ENCODE results near the gene MESP2.
"Not testable (repeated sequence)": the region's sequence is repeated elsewhere in the genome, so short reads cannot be mapped to it uniquely, and the experiment has no call there.

DNA sequence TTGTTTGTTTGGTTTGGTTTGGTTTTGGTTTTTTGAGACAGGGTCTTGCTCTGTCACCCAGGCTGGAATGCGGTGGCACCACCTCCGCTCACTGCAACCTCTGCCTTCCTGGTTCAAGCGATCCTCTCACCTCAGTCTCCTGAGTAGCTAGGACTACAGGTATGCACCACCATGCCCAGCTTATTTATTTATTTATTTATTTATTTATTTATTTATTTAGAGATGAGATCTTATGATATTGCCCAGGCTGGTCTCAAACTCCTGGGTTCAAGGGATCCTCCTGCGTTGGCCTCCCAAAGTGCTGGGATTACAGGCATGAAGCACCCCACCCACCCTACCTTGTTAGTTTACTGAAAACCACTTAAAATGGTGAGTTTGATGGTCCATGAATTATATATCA, 12.5 kb downstream of the MESP2 start:
- TF ChIP-seq, protein P1, sequence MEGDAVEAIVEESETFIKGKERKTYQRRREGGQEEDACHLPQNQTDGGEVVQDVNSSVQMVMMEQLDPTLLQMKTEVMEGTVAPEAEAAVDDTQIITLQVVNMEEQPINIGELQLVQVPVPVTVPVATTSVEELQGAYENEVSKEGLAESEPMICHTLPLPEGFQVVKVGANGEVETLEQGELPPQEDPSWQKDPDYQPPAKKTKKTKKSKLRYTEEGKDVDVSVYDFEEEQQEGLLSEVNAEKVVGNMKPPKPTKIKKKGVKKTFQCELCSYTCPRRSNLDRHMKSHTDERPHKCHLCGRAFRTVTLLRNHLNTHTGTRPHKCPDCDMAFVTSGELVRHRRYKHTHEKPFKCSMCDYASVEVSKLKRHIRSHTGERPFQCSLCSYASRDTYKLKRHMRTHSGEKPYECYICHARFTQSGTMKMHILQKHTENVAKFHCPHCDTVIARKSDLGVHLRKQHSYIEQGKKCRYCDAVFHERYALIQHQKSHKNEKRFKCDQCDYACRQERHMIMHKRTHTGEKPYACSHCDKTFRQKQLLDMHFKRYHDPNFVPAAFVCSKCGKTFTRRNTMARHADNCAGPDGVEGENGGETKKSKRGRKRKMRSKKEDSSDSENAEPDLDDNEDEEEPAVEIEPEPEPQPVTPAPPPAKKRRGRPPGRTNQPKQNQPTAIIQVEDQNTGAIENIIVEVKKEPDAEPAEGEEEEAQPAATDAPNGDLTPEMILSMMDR (conservative IDR thresholded peaks at IDR 0.05 in 1 of 2, IDR thresholded peaks at IDR 0.05 in 1 of 2; ENCODE audit: extremely low read depth in 1 of 2, insufficient read depth in 1 of 2, low read depth in 1 of 2, low read length in 2 of 2): not testable (repeated sequence)
- not testable (repeated sequence) for TF ChIP-seq EZH2 (IDR thresholded peaks at IDR 0.05; ENCODE audit: borderline replicate concordance, low read length)
